ENCODE results near the gene SLC37A2.
"Not testable (repeated sequence)": the region's sequence is repeated elsewhere in the genome, so short reads cannot be mapped to it uniquely, and the experiment has no call there.

The SLC37A2 gene

GRCh38 chr11:125056111-125056510 lies 7.0 kb upstream of the SLC37A2 start:
- H3K4me1 ChIP-seq (ENCODE audit: control insufficient read depth, insufficient read depth, low read length, poor library complexity, severe bottlenecking); H3K4me3 ChIP-seq (ENCODE audit: extremely low read depth, insufficient read depth, low read length, poor library complexity, severe bottlenecking); H3K36me3 ChIP-seq (ENCODE audit: control insufficient read depth, insufficient read depth, low read length); H3K27ac ChIP-seq (ENCODE audit: low read depth, low read length, severe bottlenecking); H3K9me3 ChIP-seq (ENCODE audit: control insufficient read depth, low read length): not testable (repeated sequence)
- 90% methylated on average over 1 of the region's 2 CpGs; no CpG with 5 or more reads in 1 of the 2 experiments for WGBS, 2 experiments (ENCODE audit: insufficient coverage in 2 of 2)

- no peaks in the 10 kb centered on the region for H3K4me1 ChIP-seq (ENCODE audit: control insufficient read depth, insufficient read depth, low read length, poor library complexity, severe bottlenecking)
- 100% methylated on average over 2 of the region's 5 CpGs; no CpG with 5 or more reads in 1 of the 2 experiments for WGBS, 2 experiments (ENCODE audit: insufficient coverage in 2 of 2)
- H3K36me3 ChIP-seq (ENCODE audit: control insufficient read depth, insufficient read depth, low read length) = no peaks in the 10 kb centered on the region
- H3K4me3 ChIP-seq (ENCODE audit: extremely low read depth, insufficient read depth, low read length, poor library complexity, severe bottlenecking) = no peak overlapping the region
- no peaks in the 10 kb centered on the region for H3K9me3 ChIP-seq (ENCODE audit: control insufficient read depth, low read length)
- H3K27ac ChIP-seq (ENCODE audit: low read depth, low read length, severe bottlenecking) = no peak overlapping the region
Observed at GRCh38 chr11:125056931-125057692, 6.0 kb upstream of the SLC37A2 start.

GRCh38 chr11:125057693-125058016 lies 5.5 kb upstream of the SLC37A2 start:
- Histone ChIP-seq H3K4me1 (ENCODE audit: control insufficient read depth, insufficient read depth, low read length, poor library complexity, severe bottlenecking) (no peaks in the 10 kb centered on the region), H3K36me3 (ENCODE audit: control insufficient read depth, insufficient read depth, low read length) (no peaks in the 10 kb centered on the region), H3K9me3 (ENCODE audit: control insufficient read depth, low read length) (no peaks in the 10 kb centered on the region), H3K4me3 (ENCODE audit: extremely low read depth, insufficient read depth, low read length, poor library complexity, severe bottlenecking) (no peak overlapping the region), H3K27ac (ENCODE audit: low read depth, low read length, severe bottlenecking) (no peak overlapping the region)
- WGBS, 2 experiments (ENCODE audit: insufficient coverage in 2 of 2) = 86 to 100% methylated on average over 1 to 5 of the region's 5 CpGs

- Histone ChIP-seq H3K4me3 (ENCODE audit: extremely low read depth, insufficient read depth, low read length, poor library complexity, severe bottlenecking) (no peak overlapping the region), H3K27ac (ENCODE audit: low read depth, low read length, severe bottlenecking) (no peak overlapping the region), H3K4me1 (ENCODE audit: control insufficient read depth, insufficient read depth, low read length, poor library complexity, severe bottlenecking) (peaks cover 4% of the 10 kb centered on the region), H3K36me3 (ENCODE audit: control insufficient read depth, insufficient read depth, low read length) (no peaks in the 10 kb centered on the region), H3K9me3 (ENCODE audit: control insufficient read depth, low read length) (no peaks in the 10 kb centered on the region)
- 79 to 84% methylated on average over 4 of the region's 4 CpGs for WGBS, 2 experiments (ENCODE audit: insufficient coverage in 2 of 2)
Observed at GRCh38 chr11:125061281-125061680, 1.8 kb upstream of the SLC37A2 start.

- no peaks in the 10 kb centered on the region for H3K36me3 ChIP-seq (ENCODE audit: control insufficient read depth, insufficient read depth, low read length)
- H3K4me1 ChIP-seq (ENCODE audit: control insufficient read depth, insufficient read depth, low read length, poor library complexity, severe bottlenecking) = peaks cover 4% of the 10 kb centered on the region
- WGBS, 2 experiments (ENCODE audit: insufficient coverage in 2 of 2) = 55 to 83% methylated on average over 7 of the region's 19 CpGs
- H3K4me3 ChIP-seq (ENCODE audit: extremely low read depth, insufficient read depth, low read length, poor library complexity, severe bottlenecking) = peak overlapping the region; percentile 43
- no peaks in the 10 kb centered on the region for H3K9me3 ChIP-seq (ENCODE audit: control insufficient read depth, low read length)
- no peak overlapping the region for H3K27ac ChIP-seq (ENCODE audit: low read depth, low read length, severe bottlenecking)
Observed at GRCh38 chr11:125062218-125062930, 731 bp upstream of the SLC37A2 start.

- Histone ChIP-seq H3K36me3 (ENCODE audit: control insufficient read depth, insufficient read depth, low read length) (no peaks in the 10 kb centered on the region), H3K4me3 (ENCODE audit: extremely low read depth, insufficient read depth, low read length, poor library complexity, severe bottlenecking) (peak overlapping the region; percentile 43), H3K9me3 (ENCODE audit: control insufficient read depth, low read length) (no peaks in the 10 kb centered on the region), H3K4me1 (ENCODE audit: control insufficient read depth, insufficient read depth, low read length, poor library complexity, severe bottlenecking) (peaks cover 4% of the 10 kb centered on the region), H3K27ac (ENCODE audit: low read depth, low read length, severe bottlenecking) (no peak overlapping the region)
- 2 to 6% methylated on average over 13 to 17 of the region's 38 CpGs for WGBS, 2 experiments (ENCODE audit: insufficient coverage in 2 of 2)
Observed at GRCh38 chr11:125063429-125064043, 431 bp downstream of the SLC37A2 start.

- Histone ChIP-seq H3K9me3 (ENCODE audit: control insufficient read depth, low read length) (no peaks in the 10 kb centered on the region), H3K36me3 (ENCODE audit: control insufficient read depth, insufficient read depth, low read length) (no peaks in the 10 kb centered on the region), H3K4me3 (ENCODE audit: extremely low read depth, insufficient read depth, low read length, poor library complexity, severe bottlenecking) (no peak overlapping the region), H3K4me1 (ENCODE audit: control insufficient read depth, insufficient read depth, low read length, poor library complexity, severe bottlenecking) (peaks cover 4% of the 10 kb centered on the region), H3K27ac (ENCODE audit: low read depth, low read length, severe bottlenecking) (no peak overlapping the region)
- WGBS, 2 experiments (ENCODE audit: insufficient coverage in 2 of 2) = no CpG with 5 or more reads among the region's 7 CpGs
Observed at GRCh38 chr11:125064070-125064469, 965 bp downstream of the SLC37A2 start.

GRCh38 chr11:125068368-125068767 lies 5.3 kb downstream of the SLC37A2 start:
- no peak overlapping the region for H3K27ac ChIP-seq (ENCODE audit: low read depth, low read length, severe bottlenecking)
- H3K4me1 ChIP-seq (ENCODE audit: control insufficient read depth, insufficient read depth, low read length, poor library complexity, severe bottlenecking) = peaks cover 13% of the 10 kb centered on the region
- no peaks in the 10 kb centered on the region for H3K9me3 ChIP-seq (ENCODE audit: control insufficient read depth, low read length)
- 94 to 100% methylated on average over 1 to 2 of the region's 4 CpGs for WGBS, 2 experiments (ENCODE audit: insufficient coverage in 2 of 2)
- H3K4me3 ChIP-seq (ENCODE audit: extremely low read depth, insufficient read depth, low read length, poor library complexity, severe bottlenecking) = no peak overlapping the region
- no peaks in the 10 kb centered on the region for H3K36me3 ChIP-seq (ENCODE audit: control insufficient read depth, insufficient read depth, low read length)

GRCh38 chr11:125069008-125069407 lies 5.9 kb downstream of the SLC37A2 start:
- Histone ChIP-seq H3K27ac (ENCODE audit: low read depth, low read length, severe bottlenecking) (no peak overlapping the region), H3K4me3 (ENCODE audit: extremely low read depth, insufficient read depth, low read length, poor library complexity, severe bottlenecking) (no peak overlapping the region), H3K36me3 (ENCODE audit: control insufficient read depth, insufficient read depth, low read length) (no peaks in the 10 kb centered on the region), H3K4me1 (ENCODE audit: control insufficient read depth, insufficient read depth, low read length, poor library complexity, severe bottlenecking) (peaks cover 11% of the 10 kb centered on the region), H3K9me3 (ENCODE audit: control insufficient read depth, low read length) (no peaks in the 10 kb centered on the region)
- WGBS, 2 experiments (ENCODE audit: insufficient coverage in 2 of 2) = no CpG with 5 or more reads among the region's 4 CpGs

GRCh38 chr11:125069796-125070195 lies 6.7 kb downstream of the SLC37A2 start:
- WGBS, 2 experiments (ENCODE audit: insufficient coverage in 2 of 2) = 83 to 91% methylated on average over 4 to 5 of the region's 5 CpGs
- peaks cover 9% of the 10 kb centered on the region for H3K4me1 ChIP-seq (ENCODE audit: control insufficient read depth, insufficient read depth, low read length, poor library complexity, severe bottlenecking)

More at GRCh38 chr11:125069796-125070195, 6.7 kb downstream of the SLC37A2 start:
- Histone ChIP-seq H3K4me3 (ENCODE audit: extremely low read depth, insufficient read depth, low read length, poor library complexity, severe bottlenecking) (no peak overlapping the region), H3K9me3 (ENCODE audit: control insufficient read depth, low read length) (no peaks in the 10 kb centered on the region), H3K27ac (ENCODE audit: low read depth, low read length, severe bottlenecking) (no peak overlapping the region), H3K36me3 (ENCODE audit: control insufficient read depth, insufficient read depth, low read length) (no peaks in the 10 kb centered on the region)
